ENCODE measurements around the gene FAM170B. TPM values are rescaled to one million over a fixed set of nuclear protein-coding genes. Genes with fewer than 3 reads are reported as not detected.

The FAM170B gene
- total and polyA plus RNA-seq, 2 experiments from 2014 or later: not detected

DNA sequence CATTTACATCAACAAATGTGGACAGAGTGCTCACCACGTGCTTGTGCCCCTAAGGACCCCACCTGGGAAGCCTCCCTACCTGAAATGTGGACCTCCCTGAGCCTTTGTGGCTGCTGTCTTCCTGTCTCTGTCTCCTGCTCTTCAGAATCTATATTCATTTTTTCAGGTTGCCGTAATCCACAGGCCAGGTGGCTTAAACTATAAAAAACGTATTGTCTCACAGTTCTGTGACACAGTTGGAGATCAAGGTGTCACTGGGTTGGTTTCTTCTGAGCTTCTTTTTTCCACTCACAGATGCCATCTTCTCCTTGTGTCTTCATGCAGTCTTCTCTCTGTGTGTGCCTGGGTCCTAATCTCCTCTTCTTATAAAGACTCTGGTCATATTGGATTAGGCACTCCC is 12.9 kb downstream of the FAM170B start:
- H3K4me3 Mint-ChIP-seq: no peak overlapping the region
- H3K36me3 ChIP-seq (ENCODE audit: insufficient read depth): no peaks in the 10 kb centered on the region
- peaks cover 3% of the 10 kb centered on the region; the same call in 1 of the 3 replicates for H3K9me3 Mint-ChIP-seq
- no peaks in the 10 kb centered on the region for H3K36me3 Mint-ChIP-seq (ENCODE audit: low read depth)
- DNase-seq (ENCODE audit: low spot score) (no peak), ATAC-seq (no peak)
- no peaks in the 10 kb centered on the region for H3K79me2 ChIP-seq (replicated peaks; ENCODE audit: insufficient read depth)
- H3K27me3 ChIP-seq (ENCODE audit: insufficient read depth): no peaks in the 10 kb centered on the region
- no peak overlapping the region for H3K27ac ChIP-seq (ENCODE audit: low read depth)
- H3K4me1 ChIP-seq (ENCODE audit: insufficient read depth): no peaks in the 10 kb centered on the region
- peaks cover 2% of the 10 kb centered on the region; the same call in 1 of the 3 replicates for H3K4me1 Mint-ChIP-seq
- no peak overlapping the region for H3K27ac Mint-ChIP-seq
- no peak overlapping the region for H2AFZ ChIP-seq
- no peak overlapping the region for H3K4me3 ChIP-seq
- peaks cover 10% of the 10 kb centered on the region for H3K27me3 Mint-ChIP-seq (ENCODE audit: insufficient read depth, low read depth, poor library complexity)
- TF ChIP-seq ZNF331 (CRISPR knock-in tag; IDR thresholded peaks at IDR 0.05; ENCODE audit: low read depth): no peak
- H4K20me1 ChIP-seq (replicated peaks; ENCODE audit: insufficient read depth): no peaks in the 10 kb centered on the region
- H3F3A ChIP-seq (replicated peaks; ENCODE audit: low read depth): no peaks in the 10 kb centered on the region
- H3K9me2 ChIP-seq (ENCODE audit: insufficient read depth): peaks cover 8% of the 10 kb centered on the region; the same call in 1 of the 2 replicates
- H3K4me2 ChIP-seq: no peak overlapping the region

DNA sequence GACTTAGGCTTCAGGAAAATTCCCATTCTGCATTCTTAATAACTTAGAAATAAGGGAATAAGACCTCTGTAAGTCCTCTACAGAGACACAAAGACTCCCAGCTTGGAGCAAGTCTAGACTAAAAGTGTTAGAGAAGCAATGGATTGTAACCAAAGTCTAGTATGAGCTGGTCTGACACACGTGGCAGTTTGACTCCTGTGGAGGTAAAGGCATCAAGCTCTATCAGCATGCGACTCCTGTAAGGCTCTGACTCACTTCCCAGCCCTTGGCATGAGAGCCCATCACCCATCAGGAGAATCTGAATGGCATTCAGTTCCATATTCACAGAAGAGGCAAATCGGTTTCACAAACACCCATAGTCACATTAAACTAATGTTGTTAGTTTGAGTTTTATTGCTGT is 14.1 kb downstream of the FAM170B start:
- H3K79me2 ChIP-seq (replicated peaks; ENCODE audit: insufficient read depth): no peaks in the 10 kb centered on the region
- no peak overlapping the region for H3K4me2 ChIP-seq
- DNase-seq (ENCODE audit: low spot score) (no peak), ATAC-seq (no peak)
- H4K20me1 ChIP-seq (replicated peaks; ENCODE audit: insufficient read depth): no peaks in the 10 kb centered on the region
- H3K27ac ChIP-seq (ENCODE audit: low read depth): no peak overlapping the region
- no peaks in the 10 kb centered on the region for H3K4me1 ChIP-seq (ENCODE audit: insufficient read depth)
- peaks cover 2% of the 10 kb centered on the region; the same call in 1 of the 3 replicates for H3K4me1 Mint-ChIP-seq
- no peaks in the 10 kb centered on the region for H3K36me3 ChIP-seq (ENCODE audit: insufficient read depth)
- no peak overlapping the region for H3K4me3 ChIP-seq
- H3K9me3 Mint-ChIP-seq: peaks cover 3% of the 10 kb centered on the region; the same call in 1 of the 3 replicates
- peaks cover 7% of the 10 kb centered on the region; the same call in 1 of the 2 replicates for H3K9me2 ChIP-seq (ENCODE audit: insufficient read depth)
- no peaks in the 10 kb centered on the region for H3F3A ChIP-seq (replicated peaks; ENCODE audit: low read depth)
- no peak overlapping the region for H3K27ac Mint-ChIP-seq
- TF ChIP-seq ZNF331 (CRISPR knock-in tag; IDR thresholded peaks at IDR 0.05; ENCODE audit: low read depth) (no peak), ZNF114 (CRISPR knock-in tag; IDR thresholded peaks at IDR 0.05) (no peak), ZNF462 (CRISPR knock-in tag; IDR thresholded peaks at IDR 0.05) (no peak), JUNB (IDR thresholded peaks at IDR 0.05; ENCODE audit: unreplicated experiment) (no peak)
- TF ChIP-seq, protein P1, sequence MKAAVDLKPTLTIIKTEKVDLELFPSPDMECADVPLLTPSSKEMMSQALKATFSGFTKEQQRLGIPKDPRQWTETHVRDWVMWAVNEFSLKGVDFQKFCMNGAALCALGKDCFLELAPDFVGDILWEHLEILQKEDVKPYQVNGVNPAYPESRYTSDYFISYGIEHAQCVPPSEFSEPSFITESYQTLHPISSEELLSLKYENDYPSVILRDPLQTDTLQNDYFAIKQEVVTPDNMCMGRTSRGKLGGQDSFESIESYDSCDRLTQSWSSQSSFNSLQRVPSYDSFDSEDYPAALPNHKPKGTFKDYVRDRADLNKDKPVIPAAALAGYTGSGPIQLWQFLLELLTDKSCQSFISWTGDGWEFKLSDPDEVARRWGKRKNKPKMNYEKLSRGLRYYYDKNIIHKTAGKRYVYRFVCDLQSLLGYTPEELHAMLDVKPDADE (IDR thresholded peaks at IDR 0.05): no peak
- peaks cover 10% of the 10 kb centered on the region for H3K27me3 Mint-ChIP-seq (ENCODE audit: insufficient read depth, low read depth, poor library complexity)
- H3K36me3 Mint-ChIP-seq (ENCODE audit: low read depth): no peaks in the 10 kb centered on the region
- peaks cover under 1% of the 10 kb centered on the region; the same call in 1 of the 2 replicates for H3K27me3 ChIP-seq (ENCODE audit: insufficient read depth)
- H3K4me3 Mint-ChIP-seq: no peak overlapping the region
- no peak overlapping the region; the same call in 1 of the 2 replicates for H2AFZ ChIP-seq
